KOPT-K1 (cell line): ENCODE data around the gene CKS1B.

ENCODE experiments used
- H3K27ac ChIP-seq: fragments of 200-600 bp; sonication (generic); 2 replicates; pipeline ENCODE4 v1.5.1; 2016; ENCODE audit warnings: antibody characterized with exemption, mild to moderate bottlenecking, low read depth, low read length; ENCODE audit not compliant: poor library complexity, severe bottlenecking
- H3K36me3 ChIP-seq: fragments of 200-600 bp; sonication (generic); 2 replicates; pipeline ENCODE4 v1.5.1; 2017; ENCODE audit warnings: antibody characterized with exemption, mild to moderate bottlenecking, low read length, moderate library complexity; ENCODE audit not compliant: insufficient read depth
- H3K9me3 ChIP-seq: fragments of 200-600 bp; sonication (generic); 2 replicates; pipeline ENCODE4 v1.5.1; 2017; ENCODE audit warnings: antibody characterized with exemption, low read length, mild to moderate bottlenecking; ENCODE audit not compliant: insufficient read depth, poor library complexity, severe bottlenecking

Gene CKS1B

GRCh38 chr1:155007251-155007828 is 32.9 kb downstream of the CKS1B start:
- H3K9me3 ChIP-seq = no peaks in the 10 kb centered on the region
- no peak overlapping the region for H3K27ac ChIP-seq
- no peaks in the 10 kb centered on the region for H3K36me3 ChIP-seq

- H3K9me3 ChIP-seq = no peaks in the 10 kb centered on the region
- no peaks in the 10 kb centered on the region for H3K36me3 ChIP-seq
- H3K27ac ChIP-seq = no peak overlapping the region
Measured at GRCh38 chr1:155008015-155008941, 33.8 kb downstream of the CKS1B start.

- Histone ChIP-seq H3K9me3 (no peaks in the 10 kb centered on the region), H3K36me3 (no peaks in the 10 kb centered on the region), H3K27ac (no peak overlapping the region)
Measured at GRCh38 chr1:155009221-155009711, 34.8 kb downstream of the CKS1B start.

GRCh38 chr1:155009742-155010141 is 35.3 kb downstream of the CKS1B start:
- Histone ChIP-seq H3K27ac (no peak overlapping the region), H3K9me3 (no peaks in the 10 kb centered on the region), H3K36me3 (no peaks in the 10 kb centered on the region)

GRCh38 chr1:155010211-155010918 is 35.9 kb downstream of the CKS1B start:
- Histone ChIP-seq H3K27ac (no peak overlapping the region), H3K36me3 (no peaks in the 10 kb centered on the region), H3K9me3 (no peaks in the 10 kb centered on the region)

GRCh38 chr1:155011004-155011416 is 36.5 kb downstream of the CKS1B start:
- Histone ChIP-seq H3K9me3 (no peaks in the 10 kb centered on the region), H3K36me3 (no peaks in the 10 kb centered on the region), H3K27ac (no peak overlapping the region)

GRCh38 chr1:155011437-155012025 is 37.0 kb downstream of the CKS1B start:
- Histone ChIP-seq H3K36me3 (no peaks in the 10 kb centered on the region), H3K27ac (no peak overlapping the region), H3K9me3 (no peaks in the 10 kb centered on the region)

GRCh38 chr1:155012026-155012546 is 37.6 kb downstream of the CKS1B start:
- H3K9me3 ChIP-seq = no peaks in the 10 kb centered on the region
- no peaks in the 10 kb centered on the region for H3K36me3 ChIP-seq
- no peak overlapping the region for H3K27ac ChIP-seq

GRCh38 chr1:155012776-155013602 is 38.5 kb downstream of the CKS1B start:
- no peaks in the 10 kb centered on the region for H3K9me3 ChIP-seq
- H3K36me3 ChIP-seq = no peaks in the 10 kb centered on the region
- no peak overlapping the region for H3K27ac ChIP-seq

- Histone ChIP-seq H3K9me3 (no peaks in the 10 kb centered on the region), H3K36me3 (no peaks in the 10 kb centered on the region), H3K27ac (no peak overlapping the region)
Measured at GRCh38 chr1:155013632-155014031, 39.2 kb downstream of the CKS1B start.

- no peak overlapping the region for H3K27ac ChIP-seq
- no peaks in the 10 kb centered on the region for H3K36me3 ChIP-seq
- H3K9me3 ChIP-seq = no peaks in the 10 kb centered on the region
Measured at GRCh38 chr1:155014709-155015508, 40.4 kb downstream of the CKS1B start.

- Histone ChIP-seq H3K9me3 (no peaks in the 10 kb centered on the region), H3K27ac (no peak overlapping the region), H3K36me3 (no peaks in the 10 kb centered on the region)
Measured at GRCh38 chr1:155015527-155016230, 41.2 kb downstream of the CKS1B start.

GRCh38 chr1:155016231-155016831 is 41.9 kb downstream of the CKS1B start:
- no peak overlapping the region for H3K27ac ChIP-seq
- H3K9me3 ChIP-seq = no peaks in the 10 kb centered on the region
- H3K36me3 ChIP-seq = no peaks in the 10 kb centered on the region
